HCT116 (cell line): ENCODE measurements around the gene FKBP10. TPM values are rescaled to one million over a fixed set of nuclear protein-coding genes. Genes with fewer than 3 reads are reported as not detected.
A peak's percentile ranks its signal among the peaks of the same experiment; 100 is the strongest.

Experiments used
- ATAC-seq: fragments of 200-7000 bp; cut with Tn5 transposase; 2 replicates; pipeline ENCODE4 v1.9.1; 2020; ENCODE audit warnings: mild to moderate bottlenecking, moderate library complexity
- BruUV-seq: library from RNA; stranded (reverse); fragments of 400-500 nt; replicated peaks from 2 replicates; lab custom pipeline; 2021; lab: Mats Ljungman, UMichigan
- CTCF ChIA-PET: fragments of 300-600 bp; sonication (Branson Sonifier 250); formaldehyde crosslinking; loops from one replicate; lab custom pipeline; 2021; ENCODE audit warnings: antibody characterized with exemption; lab: Charles Lee
- POLR2A ChIA-PET: fragments of 300-600, 350-600 bp; sonication (Branson Sonifier 250); formaldehyde crosslinking; loops from one replicate; lab custom pipeline; 2021; ENCODE audit warnings: antibody characterized with exemption; lab: Charles Lee
- RAD21 ChIA-PET, 2 experiments: fragments of 300-600 bp; sonication (Branson Sonifier 250); formaldehyde crosslinking; loops; one replicate each; lab custom pipeline; 2023; ENCODE audit warnings: low total read pairs in 2 of 2; ENCODE audit not compliant: uncharacterized antibody in 2 of 2, unreplicated experiment in 2 of 2, low non-redundant PET in 1 of 2; lab: Charles Lee
- DNase-seq: peaks from one replicate; pipeline ENCODE4 v3.0.0-alpha.2; 2010; ENCODE audit warnings: low read depth, low spot score
- H2AFZ ChIP-seq: fragments of 200-600 bp; shearing (Covaris generic), sonication (generic); 2 replicates; pipeline ENCODE4 v1.6.1; 2017; ENCODE audit warnings: low read depth, mixed run types, mixed read lengths, antibody characterized with exemption, low read length; ENCODE audit not compliant: poor library complexity, severe bottlenecking
- H3K27ac ChIP-seq: 2 replicates; pipeline ENCODE4 v1.5.1; 2012; ENCODE audit warnings: low read depth, low read length
- H3K27me3 ChIP-seq: fragments of 200-600 bp; sonication (generic); 2 replicates; pipeline ENCODE4 v1.6.1; 2016; ENCODE audit warnings: mixed run types, low read length, mixed read lengths; ENCODE audit not compliant: insufficient read depth
- H3K36me3 ChIP-seq, 2 experiments: fragments of 200-500 bp in 1 of 2; fragments of 200-600 bp in 1 of 2; sonication (Bioruptor generic) in 1 of 2; sonication (generic) in 1 of 2; 2 replicates each; pipeline versions ENCODE4 v1.5.1 to v1.6.1; 2014 to 2016; ENCODE audit warnings: low read length in 2 of 2, inconsistent platforms in 1 of 2, mixed read lengths in 1 of 2, mixed run types in 1 of 2; ENCODE audit not compliant: insufficient read depth in 2 of 2, control insufficient read depth in 1 of 2
- H3K4me1 ChIP-seq, 2 experiments: fragments of 200-600 bp in 1 of 2; sonication (generic) in 1 of 2; 2 replicates each; pipeline versions ENCODE4 v1.5.1 to v1.6.1; 2012 to 2017; ENCODE audit warnings: low read length in 2 of 2, inconsistent platforms in 1 of 2, mild to moderate bottlenecking in 1 of 2, mixed read lengths in 1 of 2, mixed run types in 1 of 2, moderate library complexity in 1 of 2; ENCODE audit not compliant: insufficient read depth in 2 of 2, control insufficient read depth in 1 of 2
- H3K4me2 ChIP-seq: fragments of 200-600 bp; sonication (generic); 2 replicates; pipeline ENCODE4 v1.6.1; 2017; ENCODE audit warnings: mixed run types, low read length, mixed read lengths
- H3K4me3 ChIP-seq, 2 experiments: fragments of 200-600 bp in 1 of 2; sonication (generic) in 1 of 2; replicated peaks in 1 of 2; 2 replicates each; pipeline ENCODE4 v1.5.1; 2011 to 2016; ENCODE audit warnings: low read length in 2 of 2, control low read depth in 1 of 2, low read depth in 1 of 2, mild to moderate bottlenecking in 1 of 2, mixed read lengths in 1 of 2, mixed run types in 1 of 2
- H3K79me2 ChIP-seq: fragments of 200-600 bp; sonication (generic); 2 replicates; pipeline ENCODE4 v1.6.1; 2017; ENCODE audit warnings: mild to moderate bottlenecking, mixed run types, low read length, moderate library complexity, mixed read lengths; ENCODE audit not compliant: insufficient read depth
- H3K9ac ChIP-seq: fragments of 200-600 bp; sonication (generic); 2 replicates; pipeline ENCODE4 v1.6.1; 2016; ENCODE audit warnings: low read length, mixed read lengths
- H3K9me2 ChIP-seq: fragments of 200-600 bp; sonication (generic), shearing (Covaris generic); 2 replicates; pipeline ENCODE4 v1.6.1; 2017; ENCODE audit warnings: mixed run types, mild to moderate bottlenecking, moderate library complexity; ENCODE audit not compliant: insufficient read depth
- H3K9me3 ChIP-seq, 2 experiments: fragments of 200-500 bp in 1 of 2; fragments of 200-600 bp in 1 of 2; sonication (Bioruptor generic) in 1 of 2; sonication (generic) in 1 of 2; 2 replicates each; pipeline ENCODE4 v1.6.1; 2014 to 2017; ENCODE audit warnings: low read length in 2 of 2, mixed read lengths in 2 of 2, inconsistent platforms in 1 of 2, low read depth in 1 of 2, mild to moderate bottlenecking in 1 of 2, mixed run types in 1 of 2, moderate library complexity in 1 of 2; ENCODE audit not compliant: control insufficient read depth in 1 of 2, insufficient read depth in 1 of 2
- H4K20me1 ChIP-seq: fragments of 200-600 bp; sonication (generic), shearing (Covaris generic); 2 replicates; pipeline ENCODE4 v1.6.1; 2017; ENCODE audit warnings: mixed run types, mild to moderate bottlenecking, moderate library complexity; ENCODE audit not compliant: insufficient read depth
- ATF3 ChIP-seq: IDR thresholded peaks from 2 replicates; pipeline ENCODE4 v1.6.1; 2012
- EGR1 ChIP-seq: IDR thresholded peaks from 2 replicates; pipeline ENCODE4 v1.6.1; 2012; ENCODE audit warnings: low read depth
- EZH2 ChIP-seq: fragments of 200-600 bp; sonication (generic); IDR thresholded peaks from 2 replicates; pipeline ENCODE4 v1.6.1; 2017; ENCODE audit warnings: antibody characterized with exemption, mixed run types
- EZH2phosphoT487 ChIP-seq: fragments of 200-600 bp; IDR thresholded peaks from 2 replicates; pipeline ENCODE4 v1.6.1; 2018; ENCODE audit warnings: antibody characterized with exemption, borderline replicate concordance
- FOSL1 ChIP-seq: IDR thresholded peaks from 2 replicates; pipeline ENCODE4 v1.6.1; 2012; ENCODE audit warnings: low read depth
- MAX ChIP-seq: IDR thresholded peaks from 2 replicates; pipeline ENCODE4 v1.6.1; 2012
- POLR2A ChIP-seq: IDR thresholded peaks from 2 replicates; pipeline ENCODE4 v1.7.0; 2011; ENCODE audit warnings: borderline replicate concordance; ENCODE audit not compliant: insufficient read depth, insufficient read length; ENCODE audit errors: extremely low read depth
- POLR2AphosphoS5 ChIP-seq: IDR thresholded peaks from 2 replicates; pipeline ENCODE4 v1.6.1; 2011; ENCODE audit warnings: mild to moderate bottlenecking, low read depth, low read length, moderate library complexity
- REST ChIP-seq: IDR thresholded peaks from 2 replicates; pipeline ENCODE4 v1.6.1; 2012; ENCODE audit warnings: low read depth
- SIN3A ChIP-seq: IDR thresholded peaks from 2 replicates; pipeline ENCODE4 v1.6.1; 2012; ENCODE audit warnings: low read depth
- YY1 ChIP-seq: IDR thresholded peaks from 2 replicates; pipeline ENCODE4 v1.6.1; 2011; ENCODE audit warnings: low read length, low read depth, moderate library complexity, mild to moderate bottlenecking; ENCODE audit not compliant: insufficient replicate concordance; ENCODE audit errors: extremely low read depth
- ZBTB33 ChIP-seq: IDR thresholded peaks from 2 replicates; pipeline ENCODE4 v1.6.1; 2011; ENCODE audit warnings: mild to moderate bottlenecking, low read length, moderate library complexity; ENCODE audit not compliant: insufficient replicate concordance; ENCODE audit errors: extremely low read depth
- intact Hi-C: fragments of 100-400 bp; cut with micrococcal nuclease; formaldehyde crosslinking; loops from 2 replicates; pipeline ENCODE4 v1.10.0; 2022
- total RNA-seq: library from RNA; stranded (reverse); gene quantifications from one replicate; pipeline ENCODE4 v1.2.1, GENCODE V29; 2021; ENCODE audit not compliant: unreplicated experiment

FKBP10 gene
- total RNA-seq, 1 experiment from 2014 or later: 78.5 TPM

GRCh38 chr17:41799366-41799765 lies 13.4 kb upstream of the FKBP10 start:
- ATAC-seq: no peak
- Histone ChIP-seq H2AFZ (no peak overlapping the region), H3K9me3 (no peaks in the 10 kb centered on the region), H3K27me3 (no peaks in the 10 kb centered on the region), H3K36me3 (no peaks in the 10 kb centered on the region), H3K4me1 (peaks cover 35 to 61% of the 10 kb centered on the region in 2 experiments), H3K9me2 (no peaks in the 10 kb centered on the region), H3K27ac (peak overlapping the region; percentile 82), H3K4me2 (peak overlapping the region; percentile 73), H3K79me2 (no peaks in the 10 kb centered on the region), H3K9ac (peak overlapping the region; percentile 58), H4K20me1 (no peaks in the 10 kb centered on the region), H3K4me3 (no peak overlapping the region)
- intact Hi-C loops: no loop called here
- ChIA-PET RAD21 (no interaction called here), CTCF (interaction anchor here (1.0 to 7.4 kb wide), 3 partner anchors 12 to 62 kb away, joined by 3 to 109 read pairs (median 4); partner anchors contain the start of genes JUP and P3H4), POLR2A (interaction anchor here (0.8 to 5.5 kb wide), 4 partner anchors 8 to 21 kb away, joined by 3 to 77 read pairs (median 7); partner anchors contain the start of genes FKBP10, JUP and P3H4)
- TF ChIP-seq EZH2phosphoT487 (no peak), ATF3 (no peak), REST (no peak), FOSL1 (no peak), EZH2 (no peak), MAX (no peak), SIN3A (no peak), ZBTB33 (no peak), EGR1 (no peak), YY1 (no peak), POLR2A (no peak), POLR2AphosphoS5 (no peak)
- DNase-seq: no peak
- no TSS peak for BruUV-seq
